Measurements from ENCODE around the gene LAG3.

DNA sequence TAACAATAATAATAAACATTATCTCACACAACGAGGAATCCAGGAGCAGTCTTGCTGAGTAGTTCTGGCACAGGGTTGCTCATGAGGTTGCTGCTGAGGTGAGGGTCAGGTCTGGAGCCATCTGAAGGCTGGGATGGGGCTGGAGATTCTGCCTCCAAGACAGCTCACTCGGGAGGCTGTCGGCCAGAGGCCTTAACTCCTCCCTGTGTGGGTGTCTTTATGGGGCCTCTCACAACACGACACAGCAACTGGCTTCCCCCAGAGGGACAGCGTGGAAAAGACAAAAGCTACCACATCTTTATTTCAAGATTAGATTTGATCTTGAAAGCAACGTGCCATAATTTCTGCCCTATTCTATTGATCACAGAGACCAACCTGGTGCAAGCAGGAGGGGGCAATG lies 9.8 kb downstream of the LAG3 start:
- TF ChIP-seq, protein P1, sequence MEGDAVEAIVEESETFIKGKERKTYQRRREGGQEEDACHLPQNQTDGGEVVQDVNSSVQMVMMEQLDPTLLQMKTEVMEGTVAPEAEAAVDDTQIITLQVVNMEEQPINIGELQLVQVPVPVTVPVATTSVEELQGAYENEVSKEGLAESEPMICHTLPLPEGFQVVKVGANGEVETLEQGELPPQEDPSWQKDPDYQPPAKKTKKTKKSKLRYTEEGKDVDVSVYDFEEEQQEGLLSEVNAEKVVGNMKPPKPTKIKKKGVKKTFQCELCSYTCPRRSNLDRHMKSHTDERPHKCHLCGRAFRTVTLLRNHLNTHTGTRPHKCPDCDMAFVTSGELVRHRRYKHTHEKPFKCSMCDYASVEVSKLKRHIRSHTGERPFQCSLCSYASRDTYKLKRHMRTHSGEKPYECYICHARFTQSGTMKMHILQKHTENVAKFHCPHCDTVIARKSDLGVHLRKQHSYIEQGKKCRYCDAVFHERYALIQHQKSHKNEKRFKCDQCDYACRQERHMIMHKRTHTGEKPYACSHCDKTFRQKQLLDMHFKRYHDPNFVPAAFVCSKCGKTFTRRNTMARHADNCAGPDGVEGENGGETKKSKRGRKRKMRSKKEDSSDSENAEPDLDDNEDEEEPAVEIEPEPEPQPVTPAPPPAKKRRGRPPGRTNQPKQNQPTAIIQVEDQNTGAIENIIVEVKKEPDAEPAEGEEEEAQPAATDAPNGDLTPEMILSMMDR (IDR thresholded peaks at IDR 0.05) = no peak
- no peak for TF ChIP-seq CBX8 (IDR thresholded peaks at IDR 0.05)
- no peak for TF ChIP-seq MAZ (IDR thresholded peaks at IDR 0.05; ENCODE audit: borderline replicate concordance, low read depth, low read length)
- TF ChIP-seq, protein P2, sequence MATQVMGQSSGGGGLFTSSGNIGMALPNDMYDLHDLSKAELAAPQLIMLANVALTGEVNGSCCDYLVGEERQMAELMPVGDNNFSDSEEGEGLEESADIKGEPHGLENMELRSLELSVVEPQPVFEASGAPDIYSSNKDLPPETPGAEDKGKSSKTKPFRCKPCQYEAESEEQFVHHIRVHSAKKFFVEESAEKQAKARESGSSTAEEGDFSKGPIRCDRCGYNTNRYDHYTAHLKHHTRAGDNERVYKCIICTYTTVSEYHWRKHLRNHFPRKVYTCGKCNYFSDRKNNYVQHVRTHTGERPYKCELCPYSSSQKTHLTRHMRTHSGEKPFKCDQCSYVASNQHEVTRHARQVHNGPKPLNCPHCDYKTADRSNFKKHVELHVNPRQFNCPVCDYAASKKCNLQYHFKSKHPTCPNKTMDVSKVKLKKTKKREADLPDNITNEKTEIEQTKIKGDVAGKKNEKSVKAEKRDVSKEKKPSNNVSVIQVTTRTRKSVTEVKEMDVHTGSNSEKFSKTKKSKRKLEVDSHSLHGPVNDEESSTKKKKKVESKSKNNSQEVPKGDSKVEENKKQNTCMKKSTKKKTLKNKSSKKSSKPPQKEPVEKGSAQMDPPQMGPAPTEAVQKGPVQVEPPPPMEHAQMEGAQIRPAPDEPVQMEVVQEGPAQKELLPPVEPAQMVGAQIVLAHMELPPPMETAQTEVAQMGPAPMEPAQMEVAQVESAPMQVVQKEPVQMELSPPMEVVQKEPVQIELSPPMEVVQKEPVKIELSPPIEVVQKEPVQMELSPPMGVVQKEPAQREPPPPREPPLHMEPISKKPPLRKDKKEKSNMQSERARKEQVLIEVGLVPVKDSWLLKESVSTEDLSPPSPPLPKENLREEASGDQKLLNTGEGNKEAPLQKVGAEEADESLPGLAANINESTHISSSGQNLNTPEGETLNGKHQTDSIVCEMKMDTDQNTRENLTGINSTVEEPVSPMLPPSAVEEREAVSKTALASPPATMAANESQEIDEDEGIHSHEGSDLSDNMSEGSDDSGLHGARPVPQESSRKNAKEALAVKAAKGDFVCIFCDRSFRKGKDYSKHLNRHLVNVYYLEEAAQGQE (IDR thresholded peaks at IDR 0.05) = no peak
- TF ChIP-seq POLR2A (IDR thresholded peaks at IDR 0.05; ENCODE audit: low read length) = no peak
- TF ChIP-seq ZNF302 (CRISPR knock-in tag; IDR thresholded peaks at IDR 0.05) = no peak
